Esophagus squamous epithelium (tissue), 4 donors: ENCODE results near the gene PGBD1.

Experiments
- POLR2A ChIP-seq, 4 donors: fragments of 450-650 bp; IDR thresholded peaks; one replicate each; pipeline ENCODE4 v1.6.1; 2017; ENCODE audit warnings: antibody characterized with exemption in 4 of 4, mild to moderate bottlenecking in 4 of 4, moderate library complexity in 3 of 4
- TF ChIP-seq, protein P1 (sequence below), 6 experiments: fragments of 450-650 bp in 4 of 6; fragments of 200-600 bp in 2 of 6; sonication (generic) in 2 of 6; IDR thresholded peaks; one replicate each; pipeline ENCODE4 v1.5.1; 2016 to 2019; ENCODE audit warnings: antibody characterized with exemption in 6 of 6, mild to moderate bottlenecking in 4 of 6, moderate library complexity in 4 of 6

- TF ChIP-seq, protein P1, sequence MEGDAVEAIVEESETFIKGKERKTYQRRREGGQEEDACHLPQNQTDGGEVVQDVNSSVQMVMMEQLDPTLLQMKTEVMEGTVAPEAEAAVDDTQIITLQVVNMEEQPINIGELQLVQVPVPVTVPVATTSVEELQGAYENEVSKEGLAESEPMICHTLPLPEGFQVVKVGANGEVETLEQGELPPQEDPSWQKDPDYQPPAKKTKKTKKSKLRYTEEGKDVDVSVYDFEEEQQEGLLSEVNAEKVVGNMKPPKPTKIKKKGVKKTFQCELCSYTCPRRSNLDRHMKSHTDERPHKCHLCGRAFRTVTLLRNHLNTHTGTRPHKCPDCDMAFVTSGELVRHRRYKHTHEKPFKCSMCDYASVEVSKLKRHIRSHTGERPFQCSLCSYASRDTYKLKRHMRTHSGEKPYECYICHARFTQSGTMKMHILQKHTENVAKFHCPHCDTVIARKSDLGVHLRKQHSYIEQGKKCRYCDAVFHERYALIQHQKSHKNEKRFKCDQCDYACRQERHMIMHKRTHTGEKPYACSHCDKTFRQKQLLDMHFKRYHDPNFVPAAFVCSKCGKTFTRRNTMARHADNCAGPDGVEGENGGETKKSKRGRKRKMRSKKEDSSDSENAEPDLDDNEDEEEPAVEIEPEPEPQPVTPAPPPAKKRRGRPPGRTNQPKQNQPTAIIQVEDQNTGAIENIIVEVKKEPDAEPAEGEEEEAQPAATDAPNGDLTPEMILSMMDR (IDR thresholded peaks at IDR 0.05): no peak
- TF ChIP-seq POLR2A (IDR thresholded peaks at IDR 0.05): no peak
Measured at GRCh38 chr6:28269492-28269891, 11.9 kb upstream of the PGBD1 start.
